ENCODE results near the gene ACR. TPM values are rescaled to one million over a fixed set of nuclear protein-coding genes. Genes with fewer than 3 reads are reported as not detected.
A peak's percentile ranks its signal among the peaks of the same experiment; 100 is the strongest.

Gene ACR
- total and polyA plus RNA-seq, 2 of the 4 experiments (the other 2 are of a cell fraction), result not detected

DNA sequence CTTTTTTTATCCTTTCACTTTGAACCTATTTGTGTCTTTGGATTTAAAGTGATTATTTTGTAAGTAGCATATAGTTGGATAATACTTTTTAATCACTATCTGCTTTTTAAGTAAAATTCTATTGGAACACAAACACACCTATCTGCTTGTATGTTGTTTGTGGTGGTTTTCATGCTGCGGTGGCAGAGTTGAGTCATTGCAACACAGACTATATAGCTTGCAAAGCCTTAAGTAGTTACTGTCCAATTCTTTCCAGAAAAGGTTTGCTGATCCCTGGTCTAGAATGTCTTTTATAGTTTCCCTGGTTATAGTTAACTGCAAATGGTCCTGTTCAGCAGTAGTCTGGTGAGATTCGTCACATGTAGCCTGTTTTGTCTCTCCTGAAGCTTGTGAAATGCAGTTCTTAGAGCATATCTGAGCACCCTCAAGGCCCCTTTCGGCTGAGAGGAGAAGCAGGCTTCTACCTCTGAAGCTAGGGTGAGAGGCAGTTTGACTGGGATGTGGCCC lies 43.9 kb upstream of the ACR start:
- Histone ChIP-seq H3K27ac (ENCODE audit: insufficient read depth, low read length) (no peak overlapping the region), H2BK5ac (ENCODE audit: low read depth, low read length, poor library complexity, severe bottlenecking) (no peak overlapping the region), H3K14ac (replicated peaks; ENCODE audit: low read depth, low read length) (no peak overlapping the region), H4K91ac (ENCODE audit: insufficient read depth, low read depth, low read length) (no peak overlapping the region), H2BK120ac (ENCODE audit: low read depth, low read length) (no peak overlapping the region), H3K27me3 (ENCODE audit: control insufficient read depth, insufficient read depth, low read length) (peaks cover 12% of the 10 kb centered on the region), H2BK15ac (ENCODE audit: low read depth, low read length) (no peak overlapping the region), H2AK5ac (ENCODE audit: low read depth, low read length) (no peak overlapping the region), H2AK9ac (replicated peaks; ENCODE audit: low read depth, low read length, poor library complexity) (no peak overlapping the region), H3K4me3 (ENCODE audit: insufficient read depth, low read depth, low read length) (no peak overlapping the region), H3K9me3 (ENCODE audit: control insufficient read depth, insufficient read depth, low read length) (no peaks in the 10 kb centered on the region), H3K79me1 (ENCODE audit: low read depth in 1 of 2, low read length in 2 of 2) (peaks cover 3 to 12% of the 10 kb centered on the region in 2 experiments; a peak in 2 of 4 replicates), H4K8ac (ENCODE audit: low read depth in 2 of 2, low read length in 2 of 2) (no peak overlapping the region), H3K56ac (ENCODE audit: extremely low read depth, insufficient read depth, low read length) (no peak overlapping the region), H3K9me1 (ENCODE audit: insufficient read depth, low read length) (no peaks in the 10 kb centered on the region), H4K5ac (ENCODE audit: low read depth, low read length) (no peak overlapping the region), H3K4me1 (ENCODE audit: control insufficient read depth, insufficient read depth, low read length) (peaks cover 4% of the 10 kb centered on the region), H3K23ac (ENCODE audit: low read depth, low read length) (0 out of 2 replicates have a peak overlapping the region, but pooled peaks have one; percentile 29), H4K20me1 (ENCODE audit: insufficient read depth, low read length) (no peaks in the 10 kb centered on the region; the same call in 1 of the 2 replicates), H3K4me2 (ENCODE audit: low read depth, low read length) (no peak overlapping the region), H3K18ac (ENCODE audit: low read depth, low read length) (no peak overlapping the region), H2AFZ (replicated peaks; ENCODE audit: low read length, poor library complexity) (no peak overlapping the region), H3K36me3 (ENCODE audit: control insufficient read depth, insufficient read depth, low read length) (no peaks in the 10 kb centered on the region), H3K4ac (ENCODE audit: low read depth, low read length) (no peak overlapping the region), H2BK20ac (ENCODE audit: low read depth, low read length) (no peak overlapping the region), H3K9ac (ENCODE audit: low read depth, low read length) (no peak overlapping the region)
- intact Hi-C loops (cut with micrococcal nuclease), result loop anchor here (5.0 kb wide), 1 partner anchor 72 kb away; no protein-coding TSS in a partner anchor
- DNase-seq, result peak; percentile 25
- no peak for ATAC-seq (ENCODE audit: low read depth)
- dilution Hi-C loops (cut with HindIII; ENCODE audit: low sequenced_read_pairs, unreplicated experiment), result no loop called here
- whole genome bisulfite sequencing, 2 experiments (ENCODE audit: extremely low coverage in 2 of 2, insufficient read length in 1 of 2), result 85% methylated on average over 2 of the region's 3 CpGs; no CpG with 5 or more reads in 1 of the 2 experiments
- in situ Hi-C loops (cut with MboI; ENCODE audit: low sequenced_read_pairs), result no loop called here
- no peak for TF ChIP-seq NFE2L2 (IDR thresholded peaks at IDR 0.05; ENCODE audit: low read depth, low read length)
- TF ChIP-seq MAZ (IDR thresholded peaks at IDR 0.05; ENCODE audit: borderline replicate concordance, low read depth, low read length), result no peak
- no peak for TF ChIP-seq RFX5 (IDR thresholded peaks at IDR 0.05; ENCODE audit: low read depth, low read length)
- TF ChIP-seq CHD1 (IDR thresholded peaks at IDR 0.05; ENCODE audit: low read depth, low read length), result no peak
- peak; percentile 53 for TF ChIP-seq CEBPB (IDR thresholded peaks at IDR 0.05; ENCODE audit: low read depth, low read length)
- BruUV-seq (replicated peaks), result no TSS peak
- CTCF ChIA-PET, result no interaction called here
- POLR2A ChIA-PET (ENCODE audit: unreplicated experiment), result no interaction called here

Data from IMR-90 (cell line).